GM12891 (cell line): ENCODE data around the gene BDH1.
"Not testable (repeated sequence)": the region's sequence is repeated elsewhere in the genome, so short reads cannot be mapped to it uniquely, and the experiment has no call there.

Source experiments
- DNase-seq: peaks from one replicate; pipeline ENCODE4 v3.0.0; 2011; ENCODE audit warnings: low spot score; ENCODE audit not compliant: insufficient read length
- FAIRE-seq: peaks from 2 replicates; lab custom pipeline; 2011; peaks lifted over from hg19 to GRCh38; lab: Jason Lieb, UNC
- PAX5 ChIP-seq: IDR thresholded peaks from 2 replicates; pipeline ENCODE4 v1.6.1; 2011; ENCODE audit warnings: low read length, moderate library complexity, mild to moderate bottlenecking; ENCODE audit not compliant: insufficient read depth, severe bottlenecking
- POLR2A ChIP-seq: IDR thresholded peaks from 2 replicates; pipeline ENCODE4 v1.6.1; 2011; ENCODE audit warnings: low read depth, low read length, control low read depth
- POLR2AphosphoS5 ChIP-seq: IDR thresholded peaks from 2 replicates; pipeline ENCODE4 v1.6.1; 2011; ENCODE audit warnings: low read depth, low read length, control low read depth
- POU2F2 ChIP-seq: IDR thresholded peaks from 2 replicates; pipeline ENCODE4 v1.6.1; 2011; ENCODE audit warnings: low read depth, mild to moderate bottlenecking, control low read depth, low read length, moderate library complexity
- SPI1 ChIP-seq: IDR thresholded peaks from 2 replicates; pipeline ENCODE4 v1.6.1; 2011; ENCODE audit warnings: low read depth, low read length, control low read depth
- TAF1 ChIP-seq: IDR thresholded peaks from 2 replicates; pipeline ENCODE4 v1.6.1; 2011; ENCODE audit warnings: low read depth, low read length, control low read depth

The BDH1 gene

DNA sequence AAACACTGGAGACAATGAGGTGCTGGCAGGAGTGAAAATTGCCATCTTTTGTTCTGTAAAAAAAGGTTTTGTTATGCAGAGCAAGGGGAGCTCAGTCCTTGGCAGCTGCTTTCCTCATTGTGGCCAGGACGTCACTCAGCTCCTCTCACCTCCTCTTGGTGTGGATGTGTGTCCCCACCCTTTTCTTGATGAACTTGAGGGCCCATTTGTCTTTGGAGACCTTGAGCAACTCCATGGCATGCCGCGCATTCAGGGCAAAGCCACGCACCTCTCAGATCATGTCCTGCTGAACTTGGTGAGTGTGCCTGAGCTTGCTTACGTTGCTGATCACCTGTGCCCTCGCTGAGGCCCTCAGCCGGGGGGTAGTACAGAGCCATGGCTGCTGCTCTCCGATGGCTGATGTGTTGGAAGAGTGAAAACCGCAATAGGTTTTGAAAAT, 24.5 kb upstream of the BDH1 start:
- no peak for TF ChIP-seq POLR2AphosphoS5
- TF ChIP-seq SPI1, result no peak
- TF ChIP-seq POU2F2, result no peak
- TF ChIP-seq TAF1, result no peak
- no peak for TF ChIP-seq PAX5
- TF ChIP-seq POLR2A, result no peak
- no peak for FAIRE-seq
- DNase-seq, result no peak

DNA sequence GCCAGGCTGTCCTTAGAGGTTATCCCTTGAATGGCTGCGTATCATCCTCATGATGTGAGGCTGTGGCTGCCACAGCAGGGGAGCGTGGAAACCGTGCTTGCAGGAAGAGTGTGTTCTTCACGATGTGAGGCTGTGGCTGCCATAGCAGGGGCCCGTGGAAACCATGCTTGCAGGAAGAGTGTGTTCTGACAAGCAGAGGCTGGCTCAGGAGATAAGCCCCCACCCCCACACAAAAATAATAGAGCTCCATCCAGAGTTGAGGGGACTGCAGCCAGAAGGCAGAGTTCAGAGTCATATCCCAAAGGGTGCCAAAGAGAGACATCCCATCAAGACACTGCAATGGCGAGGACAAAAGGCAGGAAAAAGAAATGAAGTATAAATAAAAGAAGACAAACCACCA, 22.6 kb upstream of the BDH1 start:
- FAIRE-seq (no peak), DNase-seq (no peak)
- TF ChIP-seq TAF1, result no peak
- TF ChIP-seq POU2F2, result no peak
- TF ChIP-seq POLR2A, result no peak
- no peak for TF ChIP-seq PAX5
- no peak for TF ChIP-seq SPI1
- no peak for TF ChIP-seq POLR2AphosphoS5

DNA sequence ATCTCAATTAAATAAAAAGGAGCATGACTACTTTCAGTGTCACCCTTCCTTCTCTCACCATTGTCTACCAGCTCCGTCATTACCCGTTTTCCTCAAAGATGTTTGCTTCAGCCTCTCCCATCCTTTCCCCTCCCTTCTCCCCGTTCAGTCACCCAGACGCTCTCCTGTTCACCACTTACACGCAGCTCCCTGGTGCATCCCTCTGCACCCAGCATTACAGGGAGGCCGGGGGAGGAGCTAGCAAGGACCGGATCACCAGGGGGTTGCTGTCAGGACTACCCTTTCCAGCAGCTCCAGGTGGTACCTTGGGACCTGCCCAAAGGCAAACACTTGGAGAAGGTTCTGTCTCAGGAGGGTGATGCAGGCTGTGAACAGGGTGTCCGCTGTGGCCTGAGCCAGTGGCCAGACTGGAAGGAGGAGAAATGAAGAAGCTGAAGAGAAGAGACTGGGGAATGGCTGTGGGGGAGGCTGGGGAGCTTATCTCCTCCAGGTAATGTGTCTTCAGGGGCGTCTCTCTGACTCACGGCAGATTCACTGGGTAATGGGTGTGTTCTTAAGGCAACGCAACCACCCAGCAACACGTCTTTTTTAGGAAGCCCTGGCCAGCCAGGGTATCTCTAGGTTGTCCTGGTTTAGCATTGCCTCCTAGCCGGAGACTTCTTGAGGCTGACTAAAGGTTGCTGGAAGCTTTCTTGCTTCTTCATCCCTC, 21.8 kb upstream of the BDH1 start:
- FAIRE-seq (no peak), DNase-seq (no peak)
- TF ChIP-seq TAF1 (no peak), POLR2AphosphoS5 (no peak), PAX5 (no peak), POLR2A (no peak), POU2F2 (no peak), SPI1 (no peak)

- FAIRE-seq, result no peak
- TF ChIP-seq POU2F2 (no peak), TAF1 (no peak), POLR2A (no peak), PAX5 (no peak), POLR2AphosphoS5 (no peak), SPI1 (no peak)
- DNase-seq, result no peak
Measured at GRCh38 chr3:197576838-197577237, 21.1 kb upstream of the BDH1 start.

DNA sequence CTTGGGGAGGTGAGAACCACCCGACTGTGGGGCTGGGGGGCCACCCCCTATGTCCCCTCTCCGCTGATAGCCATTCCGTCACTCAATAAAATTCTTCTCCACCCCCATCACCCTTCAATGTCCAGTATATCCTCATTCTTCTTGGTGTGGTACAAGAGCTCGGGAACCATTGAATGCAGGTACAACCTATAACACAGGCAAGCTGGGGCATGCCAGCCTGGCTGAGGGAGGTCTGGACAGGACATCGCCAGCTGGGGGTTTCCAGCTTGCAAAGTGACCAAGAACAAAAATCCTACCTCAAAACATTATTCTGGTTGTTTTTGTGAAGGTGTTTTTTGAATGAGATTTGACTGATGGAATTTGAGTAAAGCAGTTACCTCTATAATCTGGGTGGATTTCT, 19.6 kb upstream of the BDH1 start:
- DNase-seq (no peak), FAIRE-seq (no peak)
- TF ChIP-seq SPI1, result no peak
- TF ChIP-seq TAF1, result no peak
- TF ChIP-seq POLR2AphosphoS5, result no peak
- no peak for TF ChIP-seq POU2F2
- TF ChIP-seq POLR2A, result no peak
- no peak for TF ChIP-seq PAX5

DNA sequence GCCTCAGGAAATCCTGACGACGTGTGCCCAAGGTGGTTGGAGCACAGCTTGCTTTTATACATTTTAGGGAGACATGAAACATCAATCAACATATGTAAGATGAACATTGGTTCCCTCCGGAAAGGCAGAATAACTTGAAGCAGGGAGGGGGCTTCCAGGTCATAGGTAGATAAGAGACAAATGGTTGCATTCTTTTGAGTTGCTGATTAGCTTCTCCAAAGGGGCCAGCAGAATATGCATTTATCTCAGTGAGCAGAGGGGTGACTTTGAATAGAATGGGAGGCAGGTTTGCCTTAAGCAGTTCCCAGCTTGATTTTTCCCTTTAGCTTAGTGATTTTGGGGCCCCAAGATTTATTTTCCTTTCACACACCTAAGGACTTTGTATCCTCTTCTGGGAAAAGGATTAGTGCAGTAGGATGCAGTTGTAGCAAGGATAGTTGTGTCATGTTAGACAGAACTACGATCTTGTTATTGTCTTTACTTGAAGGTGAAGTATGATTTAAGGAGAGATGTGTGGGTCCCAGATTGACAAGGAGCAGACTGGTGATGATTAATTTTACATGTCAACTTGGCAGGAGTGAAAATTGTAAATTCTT, 18.7 kb upstream of the BDH1 start:
- DNase-seq, FAIRE-seq: not testable (repeated sequence)

- no peak for TF ChIP-seq PAX5
- FAIRE-seq (no peak), DNase-seq (no peak)
Measured at GRCh38 chr3:197573048-197573767, 17.4 kb upstream of the BDH1 start.

- DNase-seq, FAIRE-seq: not testable (repeated sequence)
Measured at GRCh38 chr3:197571880-197572172, 16.1 kb upstream of the BDH1 start.

DNA sequence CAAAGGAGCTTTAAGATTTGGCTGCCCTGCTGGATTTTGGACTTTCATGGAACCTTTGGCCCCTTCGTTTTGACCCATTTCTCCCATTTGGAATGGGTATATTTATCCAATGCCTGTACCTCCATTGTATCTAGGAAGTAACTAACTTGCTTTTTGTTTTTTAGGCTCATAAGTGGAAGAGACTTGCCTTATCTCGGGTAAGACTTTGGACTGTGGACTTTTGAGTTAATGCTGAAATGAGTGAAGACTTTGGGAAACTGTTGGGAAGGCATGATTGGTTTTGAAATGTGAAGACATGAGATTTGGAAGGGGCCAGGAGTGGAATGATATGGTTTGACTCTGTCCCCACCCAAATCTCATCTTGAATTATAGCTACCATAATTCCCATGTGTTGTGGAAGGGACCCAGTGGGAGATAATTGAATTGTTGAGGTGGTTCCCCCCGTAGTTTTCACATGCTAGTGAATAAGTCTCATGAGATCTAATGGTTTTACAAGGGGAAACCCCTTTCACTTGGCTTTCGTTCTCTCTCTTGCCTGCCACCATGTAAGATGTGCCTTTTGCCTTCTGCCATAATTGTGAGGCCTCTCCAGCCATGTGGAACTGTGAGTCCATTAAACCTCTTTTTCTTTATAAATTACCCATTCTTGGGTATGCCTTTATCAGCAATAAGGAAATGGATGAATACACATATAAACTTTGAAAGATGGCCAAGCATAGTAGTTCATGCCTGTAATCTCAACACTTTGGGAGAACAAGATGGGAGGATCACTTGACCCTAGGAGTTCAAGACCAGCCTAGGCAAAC, 15.5 kb upstream of the BDH1 start:
- not testable (repeated sequence) for FAIRE-seq, DNase-seq

GRCh38 chr3:197569433-197569832, 13.7 kb upstream of the BDH1 start:
- not testable (repeated sequence) for FAIRE-seq, DNase-seq
